ENCODE measurements around the gene SFMBT1.
A peak's percentile ranks its signal among the peaks of the same experiment; 100 is the strongest.

SFMBT1 gene

GRCh38 chr3:52983828-52984227, 62.0 kb downstream of the SFMBT1 start:
- DNase-seq: no peak

DNA sequence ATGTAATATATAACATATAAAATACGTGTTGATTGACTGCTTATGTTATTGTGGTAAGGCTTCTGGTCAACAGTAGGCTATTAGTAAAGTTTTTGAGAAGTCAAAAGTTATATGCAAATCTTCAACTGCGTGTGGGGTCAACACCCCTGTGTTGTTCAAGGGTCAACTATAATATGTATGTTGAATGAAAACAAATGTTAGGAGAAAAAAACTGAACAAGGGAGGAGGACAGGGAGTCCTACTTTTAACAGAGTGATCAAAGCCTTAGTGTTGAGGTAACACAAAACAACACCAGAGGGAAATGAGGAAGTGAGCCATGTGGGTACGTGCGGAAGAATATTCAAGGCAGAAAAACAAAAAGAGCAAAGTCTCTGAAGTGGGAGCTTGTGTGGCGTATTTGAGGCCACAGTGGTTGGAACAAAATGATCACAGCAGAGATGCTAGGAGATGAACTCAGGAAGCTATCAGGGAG, 62.5 kb downstream of the SFMBT1 start:
- DNase-seq: peak; percentile 6

- no peak for DNase-seq
Observed at GRCh38 chr3:52982839-52983238, 63.0 kb downstream of the SFMBT1 start.

DNA sequence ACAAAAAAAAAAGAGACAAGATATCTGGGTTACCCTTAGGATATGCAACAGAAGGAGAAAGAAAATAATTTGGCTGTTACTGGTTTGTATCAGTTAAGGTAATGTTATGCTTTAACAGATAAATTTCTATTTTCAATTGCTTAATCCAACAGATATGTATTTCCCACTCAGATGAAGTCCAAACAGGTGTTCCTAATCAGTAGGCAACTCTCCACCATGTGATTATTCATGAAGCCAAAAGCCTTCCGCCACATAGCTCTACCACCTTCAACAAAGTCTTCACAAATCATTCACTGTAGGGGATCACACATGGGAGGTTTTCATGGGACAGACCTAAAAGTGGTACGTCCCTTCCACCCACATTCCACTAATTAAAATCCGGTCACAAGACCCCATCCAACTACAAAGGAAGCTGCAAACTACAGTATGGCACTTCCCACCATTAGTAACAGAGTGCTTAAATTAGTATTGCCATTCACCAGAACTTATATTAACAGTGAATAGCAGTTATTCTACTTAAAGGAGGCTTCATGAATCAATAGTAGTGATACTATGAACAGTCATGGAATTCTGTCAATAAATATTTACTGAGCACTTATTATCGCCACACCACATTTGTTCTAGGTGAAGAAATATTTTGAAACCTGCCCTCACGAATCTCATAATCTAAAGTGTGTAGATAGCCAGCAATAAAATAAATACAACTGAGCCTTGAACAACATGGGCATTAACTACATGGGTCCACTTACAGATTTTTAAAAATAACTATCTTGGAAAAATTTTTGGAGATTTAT, 66.5 kb downstream of the SFMBT1 start:
- no peak for DNase-seq

DNA sequence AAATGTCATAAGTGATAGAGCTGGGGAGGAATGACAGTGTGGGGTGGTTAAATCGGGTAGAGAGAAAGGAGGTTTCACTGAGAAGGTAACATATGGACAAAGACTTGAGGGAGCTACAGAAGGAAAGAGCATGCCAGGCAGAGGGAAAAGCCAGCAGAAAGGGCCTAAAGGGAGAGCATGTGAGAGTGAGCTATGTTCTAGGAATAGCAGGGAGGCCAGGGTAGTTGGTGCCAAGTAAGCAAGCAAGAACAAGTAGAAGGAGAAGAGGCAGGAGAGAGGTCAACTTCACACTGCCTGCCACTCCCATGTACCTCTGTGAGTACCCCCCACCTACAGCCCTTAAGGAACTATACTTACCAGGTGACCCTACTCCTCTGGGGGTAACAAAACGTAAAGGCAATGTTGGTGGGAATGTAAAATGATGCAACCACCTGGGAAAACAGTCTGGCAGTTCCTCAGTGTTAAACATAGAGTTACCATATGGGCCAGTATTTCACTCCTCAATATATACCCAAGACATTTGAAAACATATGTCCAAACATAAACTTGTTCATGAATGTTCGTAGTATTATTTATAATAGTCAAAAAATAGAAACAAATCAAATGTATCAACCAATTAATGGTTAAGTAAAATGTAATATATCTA, 67.6 kb downstream of the SFMBT1 start:
- DNase-seq: no peak

- DNase-seq: no peak
Observed at GRCh38 chr3:52973806-52974205, 72.1 kb downstream of the SFMBT1 start.

- DNase-seq: no peak
Observed at GRCh38 chr3:52971895-52972294, 74.0 kb downstream of the SFMBT1 start.

DNA sequence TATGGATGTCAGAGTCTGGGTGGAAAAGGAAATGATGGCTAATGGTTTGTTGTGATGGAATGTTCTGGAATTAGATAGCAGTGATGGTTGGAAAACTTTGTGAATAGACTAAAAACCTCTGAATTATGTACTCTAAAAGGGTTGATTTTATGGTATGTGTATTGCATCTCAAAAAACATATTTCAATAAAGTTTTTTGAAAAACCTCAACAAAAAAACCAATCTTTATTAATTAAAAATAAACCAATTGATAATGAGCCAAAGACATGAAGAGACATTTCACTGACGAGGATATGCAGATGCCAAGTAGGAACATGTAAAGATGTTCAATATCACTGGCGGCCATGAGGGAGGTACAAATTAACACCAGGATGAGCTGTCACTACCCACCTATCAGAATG, 78.5 kb downstream of the SFMBT1 start:
- no peak for DNase-seq

GRCh38 chr3:52962160-52962559, 83.7 kb downstream of the SFMBT1 start:
- no peak for DNase-seq

DNA sequence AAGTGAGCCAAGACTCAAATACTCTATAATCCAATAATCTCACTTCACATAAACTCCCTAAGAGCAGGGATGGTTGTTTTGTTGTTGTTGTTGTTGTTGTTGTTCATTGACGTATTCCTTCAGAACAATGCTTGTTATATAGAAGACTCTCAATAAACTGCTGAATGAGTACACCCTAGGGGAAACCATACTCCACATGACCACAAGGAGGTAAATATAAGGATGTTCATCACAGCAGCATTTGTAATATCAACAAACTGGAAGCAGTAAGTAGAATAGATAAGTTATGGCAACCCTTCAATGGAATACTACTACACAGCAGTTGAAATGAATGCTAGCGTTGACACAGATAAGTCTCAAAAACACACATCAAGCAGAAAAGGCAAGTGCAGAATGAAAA, 86.1 kb downstream of the SFMBT1 start:
- DNase-seq: no peak

- no peak for DNase-seq
Observed at GRCh38 chr3:52939600-52939999, 106.3 kb downstream of the SFMBT1 start.

DNA sequence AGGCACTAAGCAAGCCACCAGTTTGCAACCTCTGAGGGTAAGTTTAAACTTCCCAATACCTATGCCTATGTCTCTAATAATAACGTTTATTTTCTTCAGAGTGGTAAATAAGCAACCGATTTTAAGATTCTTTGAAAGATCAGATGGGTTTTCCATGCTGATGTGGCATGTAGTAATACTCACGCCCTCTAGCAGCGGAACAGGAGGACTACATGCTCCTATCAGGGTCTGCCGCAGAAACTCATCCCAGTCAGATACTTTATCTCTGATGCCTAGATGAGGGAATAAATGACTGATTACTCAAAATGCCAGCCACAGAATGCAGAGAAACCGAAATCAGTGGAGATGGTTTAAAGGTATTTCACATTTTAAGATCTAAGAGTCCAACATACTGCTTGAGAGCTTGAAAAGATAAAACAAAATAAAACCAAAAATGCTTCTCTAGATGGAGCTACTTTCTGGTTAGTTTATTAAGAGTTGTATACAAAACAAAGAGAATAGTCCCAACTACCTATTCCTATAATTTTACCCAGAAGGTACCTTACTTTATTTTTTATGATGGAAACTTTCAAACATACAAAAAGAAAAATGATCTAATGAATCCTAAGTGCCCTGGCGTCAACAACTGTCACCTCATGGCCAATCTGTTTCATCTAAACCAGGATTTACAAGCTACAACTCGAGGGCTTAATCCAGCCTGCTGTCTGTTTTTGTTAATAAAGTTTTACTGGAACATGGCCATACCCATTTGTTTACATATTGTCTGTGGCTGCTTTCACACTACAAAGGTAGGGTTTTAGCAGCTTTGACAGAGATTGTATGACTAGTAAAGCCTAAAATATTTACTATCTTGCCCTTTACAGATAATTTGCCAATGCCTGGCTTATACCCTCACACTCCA, 111.0 kb downstream of the SFMBT1 start:
- peak; percentile 23 for DNase-seq

DNA sequence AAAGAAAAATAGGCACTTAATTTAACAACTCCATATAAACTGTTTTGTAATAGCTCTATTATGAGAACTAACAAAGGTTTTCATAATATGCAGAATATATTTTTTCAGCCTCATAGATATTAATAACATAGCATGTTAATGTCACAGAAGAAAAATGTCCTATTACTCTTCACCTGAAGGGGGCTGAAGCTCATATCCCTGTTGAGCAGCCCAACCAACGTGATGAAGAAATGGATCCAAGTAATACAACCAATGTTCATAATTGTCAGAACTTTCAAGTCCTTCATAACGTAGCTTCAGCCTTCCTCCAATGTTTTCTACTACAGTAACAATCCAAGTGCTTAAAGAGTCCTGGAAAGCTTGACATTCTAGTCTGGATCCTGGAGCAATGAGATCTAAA, 114.0 kb downstream of the SFMBT1 start:
- no peak for DNase-seq

DNA sequence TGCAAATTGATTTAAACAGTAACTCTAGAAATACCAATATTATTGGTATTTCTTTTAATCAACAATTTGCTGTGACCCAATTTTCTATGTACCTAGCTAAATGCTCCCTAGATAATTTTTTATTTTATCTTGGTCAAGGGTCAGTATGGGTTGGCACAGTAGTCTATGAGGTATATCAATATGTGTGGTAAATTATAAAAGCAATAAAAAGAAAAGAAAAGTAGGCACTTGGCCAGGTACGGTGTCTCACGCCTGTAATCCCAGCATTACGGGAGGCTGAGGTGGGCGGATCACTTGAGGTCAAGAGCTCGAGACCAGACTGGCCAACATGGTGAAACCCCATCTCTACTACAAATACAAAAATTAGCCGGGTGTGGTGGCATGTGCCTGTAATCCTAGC, 114.5 kb downstream of the SFMBT1 start:
- no peak for DNase-seq

DNA sequence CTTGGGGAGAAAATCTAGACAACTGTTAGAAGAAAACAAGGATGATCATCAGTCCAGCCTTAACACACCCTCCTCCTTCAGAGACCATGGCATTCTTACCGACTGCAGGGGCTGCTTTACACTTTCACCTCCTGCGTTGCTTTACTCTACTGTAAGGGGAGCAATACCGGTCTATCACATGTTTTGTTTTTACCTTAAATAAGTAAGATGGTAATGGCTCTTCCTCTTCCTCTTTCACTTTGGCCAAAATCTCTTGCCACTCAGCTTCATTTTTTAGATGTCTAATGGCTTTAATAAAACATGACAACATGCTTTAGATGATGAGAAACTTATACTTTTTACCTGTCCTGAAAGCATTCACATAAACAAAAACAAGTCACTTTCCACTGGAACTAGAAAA, 115.1 kb downstream of the SFMBT1 start:
- no peak for DNase-seq

- DNase-seq: no peak
Observed at GRCh38 chr3:52926554-52926953, 119.3 kb downstream of the SFMBT1 start.

DNA sequence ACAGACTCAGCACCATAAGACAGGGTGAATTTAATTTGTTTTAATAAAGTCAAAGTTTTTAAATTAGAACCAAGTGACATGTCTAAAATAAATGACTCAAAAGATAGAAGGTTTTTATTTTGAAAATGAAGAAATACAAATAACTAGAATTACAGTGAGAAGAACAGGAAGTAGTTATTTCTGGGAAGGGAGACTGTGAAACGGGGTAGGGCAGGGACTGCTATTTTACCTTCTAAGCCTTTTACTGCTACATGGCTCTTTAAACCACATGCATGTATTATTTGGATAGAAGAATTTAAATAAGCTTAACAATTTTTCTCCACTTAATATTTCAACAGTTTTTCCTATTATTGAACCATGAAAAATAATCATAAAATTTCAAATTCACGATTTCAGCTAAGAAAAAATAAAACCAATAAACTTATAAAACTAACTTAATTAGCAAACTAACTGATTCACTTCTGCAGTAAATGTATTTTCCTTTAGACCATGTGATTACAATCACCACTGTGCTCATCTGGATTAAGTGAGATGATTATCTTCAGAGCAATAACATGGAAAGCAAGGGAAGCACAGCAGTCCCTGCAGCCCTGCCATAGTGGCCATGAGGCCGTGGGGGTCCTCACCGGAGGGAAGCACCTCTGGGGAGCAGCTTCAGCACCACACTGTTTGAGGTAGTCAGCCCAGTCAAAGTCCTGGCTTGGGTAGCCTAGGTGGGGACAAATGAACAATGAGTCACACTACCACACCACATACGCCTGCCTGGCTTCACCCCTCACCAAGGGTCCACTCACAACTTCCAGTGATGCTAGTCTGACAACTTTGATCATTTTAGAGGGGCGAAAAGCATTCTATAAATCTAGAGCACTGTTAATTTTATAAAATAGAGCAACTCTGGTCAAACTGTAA, 120.2 kb downstream of the SFMBT1 start:
- DNase-seq: no peak

DNA sequence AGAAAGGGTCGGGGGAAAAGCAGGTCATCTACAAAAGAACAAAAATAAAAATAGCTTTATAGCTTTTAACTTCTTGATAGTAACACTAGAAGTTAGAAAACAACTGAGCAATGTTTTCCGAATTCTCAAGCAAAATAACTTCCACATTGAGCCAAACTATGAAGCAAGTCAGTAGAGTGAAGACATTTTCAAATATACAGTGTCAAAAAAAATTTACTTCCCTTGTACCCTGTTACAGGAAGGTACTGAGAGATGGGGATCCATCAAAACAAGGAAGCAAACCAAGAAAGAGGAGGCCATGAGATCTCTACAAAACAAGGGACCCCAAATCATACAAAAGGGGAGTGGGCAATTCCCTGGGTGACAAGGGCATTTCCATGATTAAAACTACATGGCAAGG, 121.9 kb downstream of the SFMBT1 start:
- no peak for DNase-seq

GRCh38 chr3:52920841-52921240, 125.0 kb downstream of the SFMBT1 start:
- no peak for DNase-seq

GRCh38 chr3:52917044-52917443, 128.8 kb downstream of the SFMBT1 start:
- no peak for DNase-seq

DNA sequence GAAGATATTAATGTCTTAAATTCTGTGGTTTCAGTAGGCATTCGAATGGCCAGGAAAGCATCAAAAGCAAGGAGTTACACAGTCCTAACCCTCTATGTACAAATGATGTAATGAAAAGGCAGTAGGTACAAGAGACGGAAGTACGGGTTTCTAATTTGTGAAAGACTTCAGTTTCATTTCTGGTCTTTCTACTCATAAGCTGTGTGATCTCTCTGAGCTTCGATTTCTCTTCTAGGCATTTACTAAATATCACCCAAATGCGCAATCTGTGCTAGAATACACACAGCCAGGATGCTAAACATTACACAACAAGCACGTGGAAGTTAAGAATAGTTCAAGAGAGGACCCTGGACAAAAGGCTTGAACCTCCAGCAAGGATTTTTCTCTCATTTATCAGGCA, 130.6 kb downstream of the SFMBT1 start:
- DNase-seq: no peak

Data from stimulated activated CD4-positive, alpha-beta T cell treated with anti-CD3 and anti-CD28 coated beads, Interleukin-12 subunit alpha, Interleukin-12 subunit beta, amount 100 ng/mL, for 4 hours (primary cell).